SK-N-SH treated with all-trans-retinoic acid at 6 μM for 48 hours (cell line): ENCODE data around the gene DAD1.

Experiments used
- ATAC-seq: fragments of 200-7000 bp; cut with Tn5 transposase; 3 replicates; pipeline ENCODE4 v1.9.1; 2020; ENCODE audit warnings: mild to moderate bottlenecking, moderate library complexity
- ISL1 ChIP-seq: fragments of 250-450 bp; sonication (Bioruptor Pico); IDR thresholded peaks from 2 replicates; pipeline ENCODE4 v2.1.2; 2022; ENCODE audit warnings: mild to moderate bottlenecking, moderate library complexity
- OSR1 ChIP-seq: fragments of 250-450 bp; sonication (Bioruptor Pico); IDR thresholded peaks from 2 replicates; pipeline ENCODE4 v1.8.0; 2022; ENCODE audit warnings: moderate library complexity, mild to moderate bottlenecking, inconsistent platforms
- PPARA ChIP-seq: fragments of 250-450 bp; sonication (Bioruptor Pico); IDR thresholded peaks from 2 replicates; pipeline ENCODE4 v1.5.0; 2020; ENCODE audit warnings: mild to moderate bottlenecking, borderline replicate concordance
- TCF4 ChIP-seq: fragments of 250-450 bp; sonication (Bioruptor Pico); IDR thresholded peaks from 2 replicates; pipeline ENCODE4 v1.8.0; 2021; ENCODE audit warnings: mild to moderate bottlenecking, moderate library complexity, borderline replicate concordance
- ZC3H10 ChIP-seq: fragments of 250-450 bp; sonication (Bioruptor Pico); IDR thresholded peaks from 2 replicates; pipeline ENCODE4 v1.5.1; 2021; ENCODE audit warnings: mild to moderate bottlenecking, moderate library complexity
- ZFP3 ChIP-seq: fragments of 250-450 bp; sonication (Bioruptor Pico); IDR thresholded peaks from 2 replicates; pipeline ENCODE4 v1.5.0; 2020; ENCODE audit warnings: mild to moderate bottlenecking, moderate library complexity
- ZNF565 ChIP-seq: fragments of 450-650 bp; formaldehyde crosslinking; conservative IDR thresholded peaks from 2 replicates; pipeline ENCODE4 v1.5.0; 2020; ENCODE audit warnings: low read depth, mild to moderate bottlenecking, moderate library complexity
- ZNF8 ChIP-seq: fragments of 450-650 bp; formaldehyde crosslinking; IDR thresholded peaks from 2 replicates; pipeline ENCODE4 v1.5.0; 2020; ENCODE audit warnings: mild to moderate bottlenecking, moderate library complexity
- TF ChIP-seq, protein P1 (sequence below): fragments of 250-450 bp; sonication (Bioruptor Pico); IDR thresholded peaks from 2 replicates; pipeline ENCODE4 v1.5.0; 2020; ENCODE audit warnings: mild to moderate bottlenecking, moderate library complexity
- TF ChIP-seq, protein P2 (sequence below): fragments of 250-450 bp; sonication (Bioruptor Pico); IDR thresholded peaks from 2 replicates; pipeline ENCODE4 v1.5.1; 2020; ENCODE audit warnings: low read depth, mild to moderate bottlenecking, moderate library complexity
- TF ChIP-seq, protein P3 (sequence below): fragments of 250-450 bp; sonication (Bioruptor Pico); IDR thresholded peaks from 2 replicates; pipeline ENCODE4 v1.5.1; 2021; ENCODE audit warnings: mild to moderate bottlenecking, moderate library complexity
- TF ChIP-seq, protein P4 (sequence below): fragments of 250-450 bp; sonication (Bioruptor Pico); IDR thresholded peaks from 2 replicates; pipeline ENCODE4 v1.8.0; 2020; ENCODE audit warnings: mild to moderate bottlenecking, moderate library complexity, borderline replicate concordance

The DAD1 gene

DNA sequence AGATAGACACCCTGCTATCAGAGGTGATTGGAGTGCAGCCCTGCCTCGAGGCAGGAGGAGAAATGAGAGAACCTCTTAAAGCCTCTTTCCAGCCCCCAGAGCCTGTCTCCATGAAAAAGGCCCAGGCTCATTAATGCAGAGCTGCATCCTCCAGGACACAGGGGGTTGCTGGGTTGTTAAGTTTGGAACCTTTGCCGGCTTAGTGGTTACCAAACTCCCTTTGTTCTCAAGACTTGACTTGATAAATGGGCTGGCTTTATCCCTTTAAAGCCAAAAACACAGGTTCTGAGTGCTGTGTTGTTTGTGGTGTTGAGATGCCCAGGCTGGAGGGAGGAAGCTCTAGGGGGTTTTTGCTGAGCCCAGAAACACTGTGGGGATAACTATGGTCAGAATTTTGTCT is 71.0 kb downstream of the DAD1 start (continued):
- TF ChIP-seq, protein P1, sequence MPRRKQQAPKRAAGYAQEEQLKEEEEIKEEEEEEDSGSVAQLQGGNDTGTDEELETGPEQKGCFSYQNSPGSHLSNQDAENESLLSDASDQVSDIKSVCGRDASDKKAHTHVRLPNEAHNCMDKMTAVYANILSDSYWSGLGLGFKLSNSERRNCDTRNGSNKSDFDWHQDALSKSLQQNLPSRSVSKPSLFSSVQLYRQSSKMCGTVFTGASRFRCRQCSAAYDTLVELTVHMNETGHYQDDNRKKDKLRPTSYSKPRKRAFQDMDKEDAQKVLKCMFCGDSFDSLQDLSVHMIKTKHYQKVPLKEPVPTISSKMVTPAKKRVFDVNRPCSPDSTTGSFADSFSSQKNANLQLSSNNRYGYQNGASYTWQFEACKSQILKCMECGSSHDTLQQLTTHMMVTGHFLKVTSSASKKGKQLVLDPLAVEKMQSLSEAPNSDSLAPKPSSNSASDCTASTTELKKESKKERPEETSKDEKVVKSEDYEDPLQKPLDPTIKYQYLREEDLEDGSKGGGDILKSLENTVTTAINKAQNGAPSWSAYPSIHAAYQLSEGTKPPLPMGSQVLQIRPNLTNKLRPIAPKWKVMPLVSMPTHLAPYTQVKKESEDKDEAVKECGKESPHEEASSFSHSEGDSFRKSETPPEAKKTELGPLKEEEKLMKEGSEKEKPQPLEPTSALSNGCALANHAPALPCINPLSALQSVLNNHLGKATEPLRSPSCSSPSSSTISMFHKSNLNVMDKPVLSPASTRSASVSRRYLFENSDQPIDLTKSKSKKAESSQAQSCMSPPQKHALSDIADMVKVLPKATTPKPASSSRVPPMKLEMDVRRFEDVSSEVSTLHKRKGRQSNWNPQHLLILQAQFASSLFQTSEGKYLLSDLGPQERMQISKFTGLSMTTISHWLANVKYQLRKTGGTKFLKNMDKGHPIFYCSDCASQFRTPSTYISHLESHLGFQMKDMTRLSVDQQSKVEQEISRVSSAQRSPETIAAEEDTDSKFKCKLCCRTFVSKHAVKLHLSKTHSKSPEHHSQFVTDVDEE, result no peak

DNA sequence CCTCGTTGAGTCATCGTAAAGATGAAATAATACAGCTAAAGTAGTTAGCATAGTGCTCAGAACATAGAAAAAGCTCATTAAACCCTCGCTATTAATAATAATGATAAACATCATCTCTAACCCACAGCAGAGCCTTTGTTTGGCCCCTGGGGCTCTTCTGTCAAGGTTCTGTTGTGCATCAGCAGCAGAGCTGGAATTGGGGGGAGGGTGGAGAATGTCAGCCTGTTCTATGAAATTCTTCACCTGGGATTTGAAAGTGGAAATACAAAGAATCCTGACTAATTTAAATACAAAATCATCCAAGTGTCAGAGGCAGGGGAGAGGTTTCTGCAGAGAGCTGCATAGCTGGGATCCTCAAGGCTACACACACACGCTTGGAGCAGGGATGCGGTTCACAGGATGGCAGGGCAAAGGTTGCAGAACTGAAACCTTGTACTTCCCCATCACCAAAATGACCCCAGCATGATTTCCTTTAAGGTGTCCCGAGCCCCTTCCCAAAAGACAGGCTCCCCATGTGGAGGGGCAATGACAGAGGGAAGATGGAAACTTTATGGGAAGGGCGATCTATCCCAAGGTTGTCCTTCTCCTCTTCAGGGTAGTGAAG is 71.8 kb downstream of the DAD1 start:
- TF ChIP-seq, protein P2, sequence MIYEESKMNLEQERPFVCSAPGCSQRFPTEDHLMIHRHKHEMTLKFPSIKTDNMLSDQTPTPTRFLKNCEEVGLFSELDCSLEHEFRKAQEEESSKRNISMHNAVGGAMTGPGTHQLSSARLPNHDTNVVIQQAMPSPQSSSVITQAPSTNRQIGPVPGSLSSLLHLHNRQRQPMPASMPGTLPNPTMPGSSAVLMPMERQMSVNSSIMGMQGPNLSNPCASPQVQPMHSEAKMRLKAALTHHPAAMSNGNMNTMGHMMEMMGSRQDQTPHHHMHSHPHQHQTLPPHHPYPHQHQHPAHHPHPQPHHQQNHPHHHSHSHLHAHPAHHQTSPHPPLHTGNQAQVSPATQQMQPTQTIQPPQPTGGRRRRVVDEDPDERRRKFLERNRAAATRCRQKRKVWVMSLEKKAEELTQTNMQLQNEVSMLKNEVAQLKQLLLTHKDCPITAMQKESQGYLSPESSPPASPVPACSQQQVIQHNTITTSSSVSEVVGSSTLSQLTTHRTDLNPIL (CRISPR knock-in tag), result no peak
- TF ChIP-seq ZNF565 (CRISPR knock-in tag) (no peak), ZC3H10 (CRISPR knock-in tag) (no peak), ZFP3 (CRISPR knock-in tag) (no peak), PPARA (CRISPR knock-in tag) (no peak), OSR1 (CRISPR knock-in tag) (no peak), TCF4 (CRISPR knock-in tag) (no peak; the same call in 1 of the 2 replicates), ZNF8 (CRISPR knock-in tag) (no peak), ISL1 (CRISPR knock-in tag) (no peak)
- TF ChIP-seq, protein P3, sequence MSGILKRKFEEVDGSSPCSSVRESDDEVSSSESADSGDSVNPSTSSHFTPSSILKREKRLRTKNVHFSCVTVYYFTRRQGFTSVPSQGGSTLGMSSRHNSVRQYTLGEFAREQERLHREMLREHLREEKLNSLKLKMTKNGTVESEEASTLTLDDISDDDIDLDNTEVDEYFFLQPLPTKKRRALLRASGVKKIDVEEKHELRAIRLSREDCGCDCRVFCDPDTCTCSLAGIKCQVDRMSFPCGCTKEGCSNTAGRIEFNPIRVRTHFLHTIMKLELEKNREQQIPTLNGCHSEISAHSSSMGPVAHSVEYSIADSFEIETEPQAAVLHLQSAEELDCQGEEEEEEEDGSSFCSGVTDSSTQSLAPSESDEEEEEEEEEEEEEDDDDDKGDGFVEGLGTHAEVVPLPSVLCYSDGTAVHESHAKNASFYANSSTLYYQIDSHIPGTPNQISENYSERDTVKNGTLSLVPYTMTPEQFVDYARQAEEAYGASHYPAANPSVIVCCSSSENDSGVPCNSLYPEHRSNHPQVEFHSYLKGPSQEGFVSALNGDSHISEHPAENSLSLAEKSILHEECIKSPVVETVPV (CRISPR knock-in tag), result no peak
- TF ChIP-seq, all 23 proteins: peak for 0
- no peak for ATAC-seq

DNA sequence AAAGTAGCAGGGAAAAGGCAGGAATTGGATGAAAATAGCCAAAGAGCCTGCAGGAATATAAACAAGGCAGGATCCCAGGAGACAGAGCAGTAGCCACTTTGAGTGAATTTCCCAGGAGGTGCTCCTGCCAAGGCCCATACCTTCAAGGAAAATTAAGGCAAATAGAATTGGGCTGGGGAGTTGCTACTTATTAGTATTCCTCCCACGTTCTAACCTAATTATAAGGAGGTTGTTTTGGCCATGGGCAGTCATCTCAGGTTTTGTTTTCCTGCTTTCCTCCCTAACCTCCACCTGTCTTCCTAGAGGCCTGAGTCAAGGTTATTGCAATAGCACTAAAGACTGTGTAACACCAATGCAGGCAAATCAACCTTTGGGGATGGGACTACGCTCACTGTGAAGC is 73.1 kb downstream of the DAD1 start:
- TF ChIP-seq ISL1 (CRISPR knock-in tag) (no peak), PPARA (CRISPR knock-in tag) (no peak)
- TF ChIP-seq, protein P4, sequence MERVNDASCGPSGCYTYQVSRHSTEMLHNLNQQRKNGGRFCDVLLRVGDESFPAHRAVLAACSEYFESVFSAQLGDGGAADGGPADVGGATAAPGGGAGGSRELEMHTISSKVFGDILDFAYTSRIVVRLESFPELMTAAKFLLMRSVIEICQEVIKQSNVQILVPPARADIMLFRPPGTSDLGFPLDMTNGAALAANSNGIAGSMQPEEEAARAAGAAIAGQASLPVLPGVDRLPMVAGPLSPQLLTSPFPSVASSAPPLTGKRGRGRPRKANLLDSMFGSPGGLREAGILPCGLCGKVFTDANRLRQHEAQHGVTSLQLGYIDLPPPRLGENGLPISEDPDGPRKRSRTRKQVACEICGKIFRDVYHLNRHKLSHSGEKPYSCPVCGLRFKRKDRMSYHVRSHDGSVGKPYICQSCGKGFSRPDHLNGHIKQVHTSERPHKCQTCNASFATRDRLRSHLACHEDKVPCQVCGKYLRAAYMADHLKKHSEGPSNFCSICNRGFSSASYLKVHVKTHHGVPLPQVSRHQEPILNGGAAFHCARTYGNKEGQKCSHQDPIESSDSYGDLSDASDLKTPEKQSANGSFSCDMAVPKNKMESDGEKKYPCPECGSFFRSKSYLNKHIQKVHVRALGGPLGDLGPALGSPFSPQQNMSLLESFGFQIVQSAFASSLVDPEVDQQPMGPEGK (CRISPR knock-in tag), result no peak

More for the DNA sequence above, 73.1 kb downstream of the DAD1 start:
- ATAC-seq, result no peak
